CD4-positive, CD25-positive, alpha-beta regulatory T cell (primary cell): ENCODE data around the gene ANAPC4. TPM values are rescaled to one million over a fixed set of nuclear protein-coding genes. Genes with fewer than 3 reads are reported as not detected.

ENCODE experiments used
- ATAC-seq, 2 donors: fragments of 150-1000 bp; cut with Tn5 transposase; one replicate each; pipeline ENCODE4 v1.10.0; 2021; ENCODE audit warnings: low read depth in 2 of 2, moderate number of reproducible peaks in 2 of 2, moderate library complexity in 1 of 2
- DNase-seq, 3 donors: peaks; one replicate each; pipeline versions ENCODE4 v3.0.0 to v3.0.0-alpha.2; 2012 to 2022; ENCODE audit warnings: mixed read lengths in 1 of 3
- H3K27ac ChIP-seq: one replicate; pipeline ENCODE4 v1.7.0; 2013; ENCODE audit warnings: mild to moderate bottlenecking, low read length; ENCODE audit not compliant: insufficient read depth, poor library complexity, severe bottlenecking
- H3K27me3 ChIP-seq: one replicate; pipeline ENCODE4 v1.7.0; 2013; ENCODE audit warnings: low read length; ENCODE audit not compliant: control insufficient read depth, insufficient read depth
- H3K36me3 ChIP-seq: one replicate; pipeline ENCODE4 v1.7.0; 2013; ENCODE audit warnings: mild to moderate bottlenecking, low read length, moderate library complexity; ENCODE audit not compliant: control insufficient read depth, insufficient read depth
- H3K4me1 ChIP-seq: 2 replicates; pipeline ENCODE4 v1.7.0; 2013; ENCODE audit warnings: mild to moderate bottlenecking, low read length; ENCODE audit not compliant: insufficient read depth, control insufficient read depth, poor library complexity, severe bottlenecking
- H3K4me3 ChIP-seq: one replicate; pipeline ENCODE4 v1.7.0; 2013; ENCODE audit warnings: low read depth, mild to moderate bottlenecking, low read length, moderate library complexity
- H3K9me3 ChIP-seq, 2 experiments: 1 replicate in 1 of 2; 2 replicates in 1 of 2; pipeline ENCODE4 v1.7.0; 2013; ENCODE audit warnings: low read length in 2 of 2, mild to moderate bottlenecking in 1 of 2, moderate library complexity in 1 of 2; ENCODE audit not compliant: control insufficient read depth in 2 of 2
- H3K27ac Mint-ChIP-seq, 3 donors: one replicate each; pipeline ENCODE4 v1.8.0; 2020 to 2022; ENCODE audit warnings: mild to moderate bottlenecking in 3 of 3, mixed read lengths in 3 of 3, moderate library complexity in 2 of 3
- H3K27me3 Mint-ChIP-seq: one replicate; pipeline ENCODE4 v1.8.0; 2022; ENCODE audit warnings: mild to moderate bottlenecking, mixed read lengths
- H3K36me3 Mint-ChIP-seq: one replicate; pipeline ENCODE4 v1.8.0; 2020; ENCODE audit warnings: mixed read lengths
- H3K4me1 Mint-ChIP-seq, 4 donors: one replicate each; pipeline ENCODE4 v1.8.0; 2020 to 2022; ENCODE audit warnings: mixed read lengths in 4 of 4, mild to moderate bottlenecking in 1 of 4
- H3K4me3 Mint-ChIP-seq, 4 donors: one replicate each; pipeline ENCODE4 v1.8.0; 2020 to 2022; ENCODE audit warnings: mild to moderate bottlenecking in 4 of 4, mixed read lengths in 4 of 4, moderate library complexity in 3 of 4
- H3K9me3 Mint-ChIP-seq, 7 donors: one replicate each; pipeline ENCODE4 v1.8.0; 2020 to 2022; ENCODE audit warnings: mixed read lengths in 7 of 7, mild to moderate bottlenecking in 3 of 7, moderate library complexity in 2 of 7
- polyA plus RNA-seq, 4 donors: library from polyadenylated mRNA; unstranded; fragments of 300-500 nt; fragmentation: Illumina TruSeq; gene quantifications; one replicate each; pipeline ENCODE4 v1.2.3, GENCODE V29; 2021
- total RNA-seq: library from RNA; stranded (reverse); gene quantifications from one replicate; pipeline ENCODE4 v1.2.3, GENCODE V29; 2022

ANAPC4 gene
- total and polyA plus RNA-seq, 5 donors from 2014 or later = 18.5 to 50.0 (median 23.6) TPM

DNA sequence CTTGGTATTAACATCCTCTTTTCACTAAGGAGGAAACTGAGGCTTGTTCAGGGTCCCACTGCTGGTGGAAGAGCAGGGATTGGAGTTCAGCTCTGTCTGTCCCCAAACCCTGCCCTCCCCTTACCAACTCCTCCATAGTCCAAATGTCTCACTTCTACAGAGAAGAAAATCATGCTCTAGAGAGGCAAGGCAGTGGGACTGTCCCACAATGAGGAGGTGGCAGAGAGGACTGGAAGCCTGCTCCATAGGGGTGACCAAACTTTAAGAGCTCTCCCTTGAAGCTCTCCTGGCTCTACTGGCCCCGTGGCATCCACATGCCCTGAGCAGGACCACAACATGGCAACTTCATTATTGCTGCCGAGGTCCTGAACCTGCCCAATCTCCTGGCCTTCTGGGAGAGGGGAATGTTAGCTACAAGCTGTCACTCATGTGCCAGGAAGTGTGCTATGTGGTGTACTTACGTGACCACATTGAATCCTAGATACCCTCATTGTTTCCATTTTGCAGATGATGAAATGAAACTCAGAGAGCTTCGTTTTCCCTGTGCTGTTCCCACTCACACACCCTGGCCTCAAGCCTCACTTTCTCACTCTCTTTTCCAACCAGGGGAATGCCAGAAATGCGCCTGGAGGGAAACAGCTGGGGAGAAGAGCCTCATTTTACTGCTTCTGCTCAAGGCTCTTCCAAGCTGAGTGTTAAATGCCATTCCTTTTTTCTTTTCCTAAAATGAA, 71.5 kb downstream of the ANAPC4 start:
- Histone ChIP-seq H3K27ac (no peak overlapping the region), H3K4me1 (no peaks in the 10 kb centered on the region), H3K36me3 (no peaks in the 10 kb centered on the region), H3K4me3 (no peak overlapping the region), H3K9me3 (no peaks in the 10 kb centered on the region), H3K27me3 (no peaks in the 10 kb centered on the region)
- H3K36me3 Mint-ChIP-seq = peaks cover 4% of the 10 kb centered on the region
- no peak for ATAC-seq
- no peaks in the 10 kb centered on the region for H3K27me3 Mint-ChIP-seq
- no peaks in the 10 kb centered on the region for H3K4me1 Mint-ChIP-seq
- no peak for DNase-seq
- H3K4me3 Mint-ChIP-seq = no peak overlapping the region
- no peaks in the 10 kb centered on the region for H3K9me3 Mint-ChIP-seq
- H3K27ac Mint-ChIP-seq = no peak overlapping the region

- Histone ChIP-seq H3K9me3 (no peaks in the 10 kb centered on the region), H3K4me3 (no peak overlapping the region), H3K27me3 (peaks cover 2% of the 10 kb centered on the region), H3K4me1 (no peaks in the 10 kb centered on the region), H3K27ac (no peak overlapping the region), H3K36me3 (no peaks in the 10 kb centered on the region)
- Mint-ChIP-seq H3K9me3 (no peaks in the 10 kb centered on the region), H3K4me1 (no peaks in the 10 kb centered on the region), H3K27ac (no peak overlapping the region), H3K27me3 (no peaks in the 10 kb centered on the region), H3K36me3 (peaks cover 4% of the 10 kb centered on the region), H3K4me3 (no peak overlapping the region)
- ATAC-seq = no peak
- DNase-seq = no peak
These were observed 72.2 kb downstream of the ANAPC4 start for GRCh38 chr4:25449270-25449669.

DNA sequence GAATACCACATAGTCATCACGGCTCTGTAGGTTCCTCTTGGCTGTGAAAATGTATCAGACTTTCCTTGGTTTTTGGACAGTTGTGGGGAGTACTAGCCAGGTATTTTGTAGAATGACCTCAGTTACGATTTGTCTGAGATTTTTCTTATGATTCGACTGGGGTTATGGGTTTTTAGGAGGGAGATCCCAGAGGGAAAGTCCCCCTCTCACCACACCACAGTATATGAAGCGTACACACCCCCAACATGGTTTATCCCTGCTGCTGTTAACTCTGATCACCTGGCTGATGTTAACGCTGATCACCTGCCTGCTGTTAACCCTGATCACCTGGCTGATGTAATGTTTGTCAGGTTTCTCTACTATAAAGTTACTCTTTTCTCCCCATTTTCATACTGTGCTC, 72.6 kb downstream of the ANAPC4 start:
- Mint-ChIP-seq H3K4me1 (no peaks in the 10 kb centered on the region), H3K27me3 (no peaks in the 10 kb centered on the region), H3K9me3 (no peaks in the 10 kb centered on the region), H3K36me3 (peaks cover 4% of the 10 kb centered on the region), H3K27ac (no peak overlapping the region), H3K4me3 (no peak overlapping the region)
- DNase-seq (no peak), ATAC-seq (no peak)
- Histone ChIP-seq H3K36me3 (no peaks in the 10 kb centered on the region), H3K4me1 (no peaks in the 10 kb centered on the region), H3K4me3 (no peak overlapping the region), H3K9me3 (no peaks in the 10 kb centered on the region), H3K27ac (no peak overlapping the region), H3K27me3 (peaks cover 2% of the 10 kb centered on the region)

- Histone ChIP-seq H3K27me3 (peaks cover 2% of the 10 kb centered on the region), H3K36me3 (no peaks in the 10 kb centered on the region), H3K9me3 (no peaks in the 10 kb centered on the region), H3K4me1 (no peaks in the 10 kb centered on the region), H3K27ac (no peak overlapping the region), H3K4me3 (no peak overlapping the region)
- peaks cover 4% of the 10 kb centered on the region for H3K36me3 Mint-ChIP-seq
- no peak overlapping the region for H3K27ac Mint-ChIP-seq
- ATAC-seq (no peak), DNase-seq (no peak)
- H3K4me1 Mint-ChIP-seq = no peaks in the 10 kb centered on the region
- H3K4me3 Mint-ChIP-seq = no peak overlapping the region
- H3K27me3 Mint-ChIP-seq = no peaks in the 10 kb centered on the region
- no peaks in the 10 kb centered on the region for H3K9me3 Mint-ChIP-seq
These were observed 73.4 kb downstream of the ANAPC4 start for GRCh38 chr4:25450491-25450901.

DNA sequence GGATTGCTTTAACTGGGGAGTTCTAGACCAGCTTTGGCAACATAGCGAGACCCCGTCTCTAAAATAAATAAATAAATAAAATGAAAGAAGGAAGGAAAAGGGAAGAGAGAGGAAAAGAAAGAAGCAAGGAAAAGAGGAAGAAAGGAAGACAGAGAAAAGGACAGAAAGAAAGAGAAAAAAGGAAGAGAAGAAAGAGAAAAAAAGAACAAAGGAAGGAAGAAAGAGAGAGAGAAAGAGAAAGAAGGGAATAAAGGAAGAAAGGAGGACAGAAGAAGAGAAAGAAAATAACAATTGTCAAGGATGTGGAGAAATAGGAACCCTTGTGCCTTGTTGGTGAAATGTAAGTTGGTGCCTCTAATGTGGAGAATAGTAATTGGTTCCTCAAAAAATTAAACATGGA, 74.6 kb downstream of the ANAPC4 start:
- Histone ChIP-seq H3K4me3 (no peak overlapping the region), H3K27ac (no peak overlapping the region), H3K4me1 (no peaks in the 10 kb centered on the region), H3K27me3 (peaks cover 2% of the 10 kb centered on the region), H3K36me3 (no peaks in the 10 kb centered on the region), H3K9me3 (no peaks in the 10 kb centered on the region)
- no peak overlapping the region for H3K4me3 Mint-ChIP-seq
- no peaks in the 10 kb centered on the region for H3K27me3 Mint-ChIP-seq
- DNase-seq (no peak), ATAC-seq (no peak)
- H3K9me3 Mint-ChIP-seq = no peaks in the 10 kb centered on the region
- no peak overlapping the region for H3K27ac Mint-ChIP-seq
- H3K36me3 Mint-ChIP-seq = no peaks in the 10 kb centered on the region
- no peaks in the 10 kb centered on the region for H3K4me1 Mint-ChIP-seq

DNA sequence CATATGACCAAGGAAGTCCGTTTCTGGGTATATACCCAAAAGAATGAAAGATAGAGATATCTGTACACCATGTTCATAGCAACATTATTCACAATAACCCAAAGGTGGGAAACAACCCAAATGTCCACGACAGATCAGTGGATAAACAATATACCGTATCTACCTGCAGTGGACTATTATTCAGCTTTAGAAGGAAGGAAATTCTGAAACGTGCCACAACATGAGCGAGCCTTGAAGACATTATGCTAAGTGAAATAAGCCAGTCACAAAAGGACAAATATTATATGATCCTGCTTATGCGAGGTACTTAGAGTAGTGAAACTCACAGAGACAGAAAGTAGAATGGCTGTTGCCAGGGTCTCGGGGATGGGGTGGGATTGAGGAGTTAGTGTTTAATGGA, 75.0 kb downstream of the ANAPC4 start:
- ATAC-seq = no peak
- H3K9me3 ChIP-seq = no peaks in the 10 kb centered on the region
- DNase-seq = no peak
- no peaks in the 10 kb centered on the region for H3K4me1 Mint-ChIP-seq
- H3K27ac ChIP-seq = no peak overlapping the region
- no peaks in the 10 kb centered on the region for H3K4me1 ChIP-seq
- peaks cover 2% of the 10 kb centered on the region for H3K27me3 ChIP-seq
- no peaks in the 10 kb centered on the region for H3K9me3 Mint-ChIP-seq
- no peaks in the 10 kb centered on the region for H3K27me3 Mint-ChIP-seq
- no peaks in the 10 kb centered on the region for H3K36me3 ChIP-seq
- no peak overlapping the region for H3K4me3 Mint-ChIP-seq
- no peak overlapping the region for H3K27ac Mint-ChIP-seq
- H3K4me3 ChIP-seq = no peak overlapping the region
- H3K36me3 Mint-ChIP-seq = no peaks in the 10 kb centered on the region

DNA sequence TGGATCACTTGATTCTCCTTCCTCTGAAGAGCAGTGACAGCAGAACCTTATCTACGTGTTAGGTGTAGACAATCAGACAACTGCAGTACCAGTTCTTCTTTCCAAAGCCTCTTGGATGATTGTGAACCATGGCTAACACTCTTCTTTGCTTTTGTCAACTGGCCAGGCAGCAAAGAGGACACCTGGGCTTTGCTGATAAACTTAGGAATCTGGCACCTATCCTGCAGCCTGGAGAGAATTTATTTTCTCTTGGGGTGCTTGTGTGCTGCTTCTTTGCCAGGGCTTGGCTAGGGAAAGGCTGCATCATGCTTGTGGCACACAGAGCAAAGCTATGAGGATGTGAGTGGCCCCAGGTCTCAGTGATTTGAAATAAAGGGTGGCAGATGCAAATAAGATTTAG, 77.4 kb downstream of the ANAPC4 start:
- Mint-ChIP-seq H3K9me3 (peaks cover 0 to 1% (median 0%) of the 10 kb centered on the region in 7 donors), H3K27ac (no peak overlapping the region), H3K36me3 (no peaks in the 10 kb centered on the region), H3K4me1 (no peaks in the 10 kb centered on the region), H3K4me3 (no peak overlapping the region), H3K27me3 (no peaks in the 10 kb centered on the region)
- Histone ChIP-seq H3K4me3 (no peak overlapping the region), H3K27me3 (peaks cover 2% of the 10 kb centered on the region), H3K36me3 (no peaks in the 10 kb centered on the region), H3K27ac (no peak overlapping the region), H3K4me1 (no peaks in the 10 kb centered on the region), H3K9me3 (no peaks in the 10 kb centered on the region)
- DNase-seq = no peak
- no peak for ATAC-seq

DNA sequence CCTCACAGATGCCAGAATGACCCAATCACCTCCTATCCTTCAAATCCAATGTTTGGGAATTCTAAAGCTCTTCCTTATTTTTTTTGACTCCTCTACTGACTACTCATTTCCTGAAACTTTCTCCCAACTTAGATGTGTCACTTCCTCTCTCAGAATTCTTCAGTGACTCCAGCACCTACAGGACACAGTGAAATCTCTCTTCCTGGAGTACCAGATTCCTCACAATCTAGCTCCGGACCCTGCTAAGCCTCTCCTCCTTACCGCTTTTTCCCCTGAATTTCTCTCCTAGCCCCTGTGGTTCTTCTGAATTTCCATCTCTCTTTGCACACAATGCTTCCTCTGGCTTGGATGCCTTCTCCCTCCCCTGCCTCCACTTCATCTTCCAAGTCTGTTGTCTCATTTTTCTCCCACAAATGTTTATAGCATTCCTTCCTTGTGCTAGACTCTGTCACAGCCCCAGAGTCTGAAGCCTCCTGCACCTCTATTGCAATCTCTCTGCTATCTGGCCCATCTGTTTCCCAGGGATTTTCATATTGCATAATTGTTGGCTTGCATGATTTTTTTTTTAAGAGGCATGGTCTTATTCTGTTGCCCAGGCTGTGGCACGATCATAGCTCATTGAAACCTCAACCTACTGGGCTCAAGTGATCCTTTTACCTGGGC, 80.1 kb downstream of the ANAPC4 start:
- no peaks in the 10 kb centered on the region for H3K4me1 ChIP-seq
- H3K36me3 Mint-ChIP-seq = peaks cover 3% of the 10 kb centered on the region
- H3K4me3 Mint-ChIP-seq = no peak overlapping the region
- H3K4me1 Mint-ChIP-seq = no peaks in the 10 kb centered on the region
- no peak overlapping the region for H3K27ac Mint-ChIP-seq
- no peak overlapping the region for H3K27ac ChIP-seq
- no peaks in the 10 kb centered on the region for H3K9me3 ChIP-seq
- H3K4me3 ChIP-seq = no peak overlapping the region
- H3K9me3 Mint-ChIP-seq = peaks cover 0 to 1% (median 0%) of the 10 kb centered on the region in 7 donors
- H3K36me3 ChIP-seq = no peaks in the 10 kb centered on the region
- ATAC-seq (no peak), DNase-seq (no peak)
- peaks cover 2% of the 10 kb centered on the region for H3K27me3 ChIP-seq
- H3K27me3 Mint-ChIP-seq = no peaks in the 10 kb centered on the region
